Measurements from ENCODE around the gene PTPN20.
"Not testable (repeated sequence)": the region's sequence is repeated elsewhere in the genome, so short reads cannot be mapped to it uniquely, and the experiment has no call there.

DNA sequence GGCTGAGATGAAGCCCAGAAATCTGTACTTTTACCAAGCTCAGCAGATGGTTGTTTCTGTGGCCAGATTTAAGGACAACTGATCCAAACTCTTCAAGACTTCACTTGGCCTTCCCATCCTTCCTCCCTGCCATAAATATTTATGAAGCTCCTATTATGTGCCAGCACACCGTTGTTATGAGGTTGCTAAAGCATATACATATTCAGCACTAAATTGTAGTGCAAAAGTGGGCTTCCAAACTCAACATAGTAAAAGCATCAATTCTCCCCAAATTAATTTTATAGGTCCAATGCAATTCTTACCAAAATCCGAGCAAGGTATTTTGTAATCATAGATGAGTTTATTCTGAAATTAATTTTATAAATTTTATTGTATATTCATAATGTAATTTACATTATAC lies 10.0 kb upstream of the PTPN20 start:
- TF ChIP-seq POLR2A (IDR thresholded peaks at IDR 0.05) = not testable (repeated sequence)
- TF ChIP-seq, protein P1, sequence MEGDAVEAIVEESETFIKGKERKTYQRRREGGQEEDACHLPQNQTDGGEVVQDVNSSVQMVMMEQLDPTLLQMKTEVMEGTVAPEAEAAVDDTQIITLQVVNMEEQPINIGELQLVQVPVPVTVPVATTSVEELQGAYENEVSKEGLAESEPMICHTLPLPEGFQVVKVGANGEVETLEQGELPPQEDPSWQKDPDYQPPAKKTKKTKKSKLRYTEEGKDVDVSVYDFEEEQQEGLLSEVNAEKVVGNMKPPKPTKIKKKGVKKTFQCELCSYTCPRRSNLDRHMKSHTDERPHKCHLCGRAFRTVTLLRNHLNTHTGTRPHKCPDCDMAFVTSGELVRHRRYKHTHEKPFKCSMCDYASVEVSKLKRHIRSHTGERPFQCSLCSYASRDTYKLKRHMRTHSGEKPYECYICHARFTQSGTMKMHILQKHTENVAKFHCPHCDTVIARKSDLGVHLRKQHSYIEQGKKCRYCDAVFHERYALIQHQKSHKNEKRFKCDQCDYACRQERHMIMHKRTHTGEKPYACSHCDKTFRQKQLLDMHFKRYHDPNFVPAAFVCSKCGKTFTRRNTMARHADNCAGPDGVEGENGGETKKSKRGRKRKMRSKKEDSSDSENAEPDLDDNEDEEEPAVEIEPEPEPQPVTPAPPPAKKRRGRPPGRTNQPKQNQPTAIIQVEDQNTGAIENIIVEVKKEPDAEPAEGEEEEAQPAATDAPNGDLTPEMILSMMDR (IDR thresholded peaks at IDR 0.05) = not testable (repeated sequence)

Measured in prostate gland (tissue), 2 donors.